ENCODE measurements around the gene SEZ6.

Gene SEZ6

DNA sequence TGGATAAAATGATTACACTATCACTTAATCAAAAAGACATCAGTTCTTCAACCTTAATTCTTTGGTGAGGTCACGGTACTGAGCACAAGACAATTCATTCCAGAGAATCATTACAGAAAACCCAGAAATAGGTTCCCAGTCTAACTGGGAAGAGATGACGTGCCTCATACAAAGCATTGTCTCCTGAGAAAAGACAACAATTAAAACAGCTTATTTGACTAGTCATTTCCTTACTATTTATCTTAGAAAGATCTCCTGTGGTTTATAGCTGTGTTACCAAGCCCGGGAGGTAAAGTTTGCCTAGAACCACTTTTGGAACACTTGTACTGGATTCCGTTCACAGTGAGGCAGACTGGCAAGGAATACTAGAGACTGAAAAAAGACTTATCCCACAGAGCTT is 59.6 kb downstream of the SEZ6 start:
- no peaks in the 10 kb centered on the region for H3K9me3 ChIP-seq (ENCODE audit: control insufficient read depth in 5 of 5, low read length in 5 of 5)
- H3K27me3 ChIP-seq (ENCODE audit: control insufficient read depth in 5 of 5, insufficient read depth in 4 of 5, low read length in 5 of 5) = no peaks in the 10 kb centered on the region
- H3K9ac ChIP-seq (ENCODE audit: low read length in 5 of 5) = peak overlapping the region in 3 of 5 donors; percentile 1 to 31 (median 21)
- H3K4me3 ChIP-seq (ENCODE audit: low read depth in 1 of 5, low read length in 5 of 5) = no peak overlapping the region
- peaks cover 2 to 57% (median 54%) of the 10 kb centered on the region in 5 donors for H3K4me1 ChIP-seq (ENCODE audit: control insufficient read depth in 5 of 5, insufficient read depth in 5 of 5, low read length in 5 of 5)
- peaks cover 0 to 7% (median 3%) of the 10 kb centered on the region in 5 donors for H3K36me3 ChIP-seq (ENCODE audit: control insufficient read depth in 5 of 5, insufficient read depth in 5 of 5, low read length in 5 of 5)
- H3K27ac ChIP-seq (ENCODE audit: low read depth, low read length) = peak overlapping the region; percentile 60

GRCh38 chr17:28944862-28945741 is 60.7 kb downstream of the SEZ6 start:
- Histone ChIP-seq H3K27me3 (ENCODE audit: control insufficient read depth in 5 of 5, insufficient read depth in 4 of 5, low read length in 5 of 5) (no peaks in the 10 kb centered on the region), H3K36me3 (ENCODE audit: control insufficient read depth in 5 of 5, insufficient read depth in 5 of 5, low read length in 5 of 5) (peaks cover 0 to 7% (median 3%) of the 10 kb centered on the region in 5 donors), H3K9ac (ENCODE audit: low read length in 5 of 5) (peak overlapping the region in 3 of 5 donors; percentile 20 to 63 (median 38)), H3K9me3 (ENCODE audit: control insufficient read depth in 5 of 5, low read length in 5 of 5) (no peaks in the 10 kb centered on the region), H3K4me1 (ENCODE audit: control insufficient read depth in 5 of 5, insufficient read depth in 5 of 5, low read length in 5 of 5) (peaks cover 6 to 62% (median 58%) of the 10 kb centered on the region in 5 donors), H3K4me3 (ENCODE audit: low read depth in 1 of 5, low read length in 5 of 5) (peak overlapping the region in 1 of 5 donors; percentile 13), H3K27ac (ENCODE audit: low read depth, low read length) (peak overlapping the region; percentile 60)

DNA sequence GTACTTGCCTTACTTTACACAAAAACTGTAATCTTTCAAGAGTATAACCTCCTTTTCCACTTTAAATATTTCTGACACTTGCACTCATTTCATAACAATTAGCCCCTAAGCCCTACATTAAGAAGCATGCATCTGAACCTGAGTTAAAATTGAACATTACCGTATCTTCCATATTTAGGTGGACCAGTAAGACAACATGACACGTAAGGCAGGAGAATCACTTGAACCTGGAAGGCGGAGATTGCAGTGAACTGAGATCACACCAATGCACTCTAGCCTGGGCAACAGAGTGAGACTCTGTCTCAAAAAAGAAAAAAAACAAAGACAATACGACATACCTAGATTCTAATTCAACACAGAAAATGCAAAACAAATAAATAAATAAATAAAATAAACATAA is 61.5 kb downstream of the SEZ6 start:
- peaks cover 6 to 65% (median 55%) of the 10 kb centered on the region in 5 donors for H3K4me1 ChIP-seq (ENCODE audit: control insufficient read depth in 5 of 5, insufficient read depth in 5 of 5, low read length in 5 of 5)

GRCh38 chr17:28942925-28943324 is 62.9 kb downstream of the SEZ6 start:
- no peaks in the 10 kb centered on the region for H3K9me3 ChIP-seq (ENCODE audit: control insufficient read depth in 5 of 5, low read length in 5 of 5)
- H3K4me1 ChIP-seq (ENCODE audit: control insufficient read depth in 5 of 5, insufficient read depth in 5 of 5, low read length in 5 of 5) = peaks cover 4 to 65% (median 54%) of the 10 kb centered on the region in 5 donors

More for the DNA sequence above, 61.5 kb downstream of the SEZ6 start:
- Histone ChIP-seq H3K4me3 (ENCODE audit: low read depth in 1 of 5, low read length in 5 of 5) (no peak overlapping the region), H3K27ac (ENCODE audit: low read depth, low read length) (no peak overlapping the region), H3K27me3 (ENCODE audit: control insufficient read depth in 5 of 5, insufficient read depth in 4 of 5, low read length in 5 of 5) (no peaks in the 10 kb centered on the region), H3K9me3 (ENCODE audit: control insufficient read depth in 5 of 5, low read length in 5 of 5) (no peaks in the 10 kb centered on the region), H3K36me3 (ENCODE audit: control insufficient read depth in 5 of 5, insufficient read depth in 5 of 5, low read length in 5 of 5) (peaks cover 0 to 7% (median 3%) of the 10 kb centered on the region in 5 donors), H3K9ac (ENCODE audit: low read length in 5 of 5) (no peak overlapping the region)

GRCh38 chr17:28941251-28941650 is 64.6 kb downstream of the SEZ6 start:
- Histone ChIP-seq H3K27ac (ENCODE audit: low read depth, low read length) (no peak overlapping the region), H3K36me3 (ENCODE audit: control insufficient read depth in 5 of 5, insufficient read depth in 5 of 5, low read length in 5 of 5) (peaks cover 0 to 10% (median 3%) of the 10 kb centered on the region in 5 donors), H3K4me3 (ENCODE audit: low read depth in 1 of 5, low read length in 5 of 5) (no peak overlapping the region), H3K27me3 (ENCODE audit: control insufficient read depth in 5 of 5, insufficient read depth in 4 of 5, low read length in 5 of 5) (no peaks in the 10 kb centered on the region), H3K9me3 (ENCODE audit: control insufficient read depth in 5 of 5, low read length in 5 of 5) (no peaks in the 10 kb centered on the region), H3K9ac (ENCODE audit: low read length in 5 of 5) (no peak overlapping the region), H3K4me1 (ENCODE audit: control insufficient read depth in 5 of 5, insufficient read depth in 5 of 5, low read length in 5 of 5) (peaks cover 4 to 72% (median 56%) of the 10 kb centered on the region in 5 donors)

More at GRCh38 chr17:28942925-28943324, 62.9 kb downstream of the SEZ6 start:
- Histone ChIP-seq H3K27ac (ENCODE audit: low read depth, low read length) (no peak overlapping the region), H3K4me3 (ENCODE audit: low read depth in 1 of 5, low read length in 5 of 5) (no peak overlapping the region), H3K36me3 (ENCODE audit: control insufficient read depth in 5 of 5, insufficient read depth in 5 of 5, low read length in 5 of 5) (peaks cover 0 to 10% (median 3%) of the 10 kb centered on the region in 5 donors), H3K9ac (ENCODE audit: low read length in 5 of 5) (no peak overlapping the region), H3K27me3 (ENCODE audit: control insufficient read depth in 5 of 5, insufficient read depth in 4 of 5, low read length in 5 of 5) (no peaks in the 10 kb centered on the region)

DNA sequence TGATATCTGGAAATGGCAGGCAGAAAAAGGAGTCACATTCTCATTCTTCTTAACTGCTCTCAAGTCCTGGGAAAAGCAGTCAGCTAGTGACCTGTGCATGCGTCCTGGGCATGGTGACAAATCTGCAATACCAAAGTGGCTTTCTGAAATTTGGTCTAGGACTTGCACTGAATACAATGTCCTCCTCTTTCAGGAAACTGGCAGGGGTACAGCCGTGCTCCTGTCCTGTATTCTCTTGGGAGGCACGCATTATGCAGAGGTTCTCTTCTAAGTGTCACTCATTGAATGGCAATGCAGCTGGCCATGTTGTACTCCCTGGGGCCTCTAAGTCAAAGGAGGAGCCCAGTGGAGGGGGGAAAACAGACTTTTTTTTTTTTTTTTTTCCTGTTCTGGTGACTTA is 65.2 kb downstream of the SEZ6 start:
- Histone ChIP-seq H3K9ac (ENCODE audit: low read length in 5 of 5) (peak overlapping the region in 2 of 5 donors; percentile 3 to 17), H3K27ac (ENCODE audit: low read depth, low read length) (no peak overlapping the region), H3K27me3 (ENCODE audit: control insufficient read depth in 5 of 5, insufficient read depth in 4 of 5, low read length in 5 of 5) (no peaks in the 10 kb centered on the region), H3K4me3 (ENCODE audit: low read depth in 1 of 5, low read length in 5 of 5) (no peak overlapping the region), H3K36me3 (ENCODE audit: control insufficient read depth in 5 of 5, insufficient read depth in 5 of 5, low read length in 5 of 5) (peaks cover 0 to 10% (median 3%) of the 10 kb centered on the region in 5 donors), H3K9me3 (ENCODE audit: control insufficient read depth in 5 of 5, low read length in 5 of 5) (no peaks in the 10 kb centered on the region), H3K4me1 (ENCODE audit: control insufficient read depth in 5 of 5, insufficient read depth in 5 of 5, low read length in 5 of 5) (peaks cover 4 to 71% (median 54%) of the 10 kb centered on the region in 5 donors)

DNA sequence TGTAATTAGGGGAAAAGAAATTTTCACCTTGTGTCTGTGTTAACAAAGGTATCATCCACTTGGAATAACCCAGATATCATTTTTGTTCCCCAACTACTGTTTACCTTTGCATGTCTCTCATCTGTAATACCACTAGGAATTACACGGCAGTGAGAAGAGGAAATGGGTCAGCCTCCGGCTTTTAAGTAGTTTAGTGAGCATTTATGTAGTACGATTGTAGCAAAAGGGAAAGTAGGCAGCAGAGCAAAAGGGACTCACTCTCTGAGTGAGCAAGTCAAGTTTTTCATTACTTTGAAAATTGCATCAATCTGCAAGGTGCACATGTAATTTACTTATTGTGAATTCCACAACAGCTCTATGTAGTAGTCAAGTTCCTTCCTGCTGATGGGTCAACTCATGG is 65.7 kb downstream of the SEZ6 start:
- no peak overlapping the region for H3K4me3 ChIP-seq (ENCODE audit: low read depth in 1 of 5, low read length in 5 of 5)

DNA sequence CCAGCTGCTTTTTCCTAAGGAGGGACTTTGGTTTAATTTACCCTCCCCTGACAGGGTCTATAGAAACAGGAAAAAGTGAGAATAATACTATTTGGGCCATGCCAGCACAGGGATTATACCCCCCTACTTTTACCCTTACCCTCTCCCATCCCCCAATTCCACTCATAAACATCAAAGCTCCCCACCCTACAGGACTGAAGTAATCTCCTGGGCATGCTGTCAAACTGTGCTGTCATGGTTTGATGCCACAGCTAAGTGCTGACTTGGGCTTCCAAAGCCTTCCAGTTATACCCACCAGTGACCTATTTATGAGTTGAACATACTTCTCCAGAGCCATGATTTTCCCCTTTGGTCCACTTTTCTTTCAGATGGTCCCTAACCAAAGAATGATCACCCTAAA is 67.3 kb downstream of the SEZ6 start:
- peak overlapping the region in 1 of 5 donors; percentile 16 for H3K9ac ChIP-seq (ENCODE audit: low read length in 5 of 5)
- peaks cover 4 to 54% (median 46%) of the 10 kb centered on the region in 5 donors for H3K4me1 ChIP-seq (ENCODE audit: control insufficient read depth in 5 of 5, insufficient read depth in 5 of 5, low read length in 5 of 5)
- H3K27ac ChIP-seq (ENCODE audit: low read depth, low read length) = peak overlapping the region; percentile 4
- H3K36me3 ChIP-seq (ENCODE audit: control insufficient read depth in 5 of 5, insufficient read depth in 5 of 5, low read length in 5 of 5) = peaks cover 0 to 8% (median 2%) of the 10 kb centered on the region in 5 donors
- H3K9me3 ChIP-seq (ENCODE audit: control insufficient read depth in 5 of 5, low read length in 5 of 5) = no peaks in the 10 kb centered on the region
- no peak overlapping the region for H3K4me3 ChIP-seq (ENCODE audit: low read depth in 1 of 5, low read length in 5 of 5)
- H3K27me3 ChIP-seq (ENCODE audit: control insufficient read depth in 5 of 5, insufficient read depth in 4 of 5, low read length in 5 of 5) = no peaks in the 10 kb centered on the region

More for the DNA sequence above, 65.7 kb downstream of the SEZ6 start:
- H3K27ac ChIP-seq (ENCODE audit: low read depth, low read length) = no peak overlapping the region
- peaks cover 4 to 65% (median 50%) of the 10 kb centered on the region in 5 donors for H3K4me1 ChIP-seq (ENCODE audit: control insufficient read depth in 5 of 5, insufficient read depth in 5 of 5, low read length in 5 of 5)
- peak overlapping the region in 1 of 5 donors; percentile 3 for H3K9ac ChIP-seq (ENCODE audit: low read length in 5 of 5)
- no peaks in the 10 kb centered on the region for H3K27me3 ChIP-seq (ENCODE audit: control insufficient read depth in 5 of 5, insufficient read depth in 4 of 5, low read length in 5 of 5)
- peaks cover 0 to 10% (median 3%) of the 10 kb centered on the region in 5 donors for H3K36me3 ChIP-seq (ENCODE audit: control insufficient read depth in 5 of 5, insufficient read depth in 5 of 5, low read length in 5 of 5)
- no peaks in the 10 kb centered on the region for H3K9me3 ChIP-seq (ENCODE audit: control insufficient read depth in 5 of 5, low read length in 5 of 5)

GRCh38 chr17:28937044-28937729 is 68.6 kb downstream of the SEZ6 start:
- no peaks in the 10 kb centered on the region for H3K9me3 ChIP-seq (ENCODE audit: control insufficient read depth in 5 of 5, low read length in 5 of 5)
- H3K4me1 ChIP-seq (ENCODE audit: control insufficient read depth in 5 of 5, insufficient read depth in 5 of 5, low read length in 5 of 5) = peaks cover 4 to 54% (median 46%) of the 10 kb centered on the region in 5 donors
- no peak overlapping the region for H3K9ac ChIP-seq (ENCODE audit: low read length in 5 of 5)
- H3K4me3 ChIP-seq (ENCODE audit: low read depth in 1 of 5, low read length in 5 of 5) = no peak overlapping the region
- H3K27me3 ChIP-seq (ENCODE audit: control insufficient read depth in 5 of 5, insufficient read depth in 4 of 5, low read length in 5 of 5) = no peaks in the 10 kb centered on the region
- peaks cover 0 to 3% (median 0%) of the 10 kb centered on the region in 5 donors for H3K36me3 ChIP-seq (ENCODE audit: control insufficient read depth in 5 of 5, insufficient read depth in 5 of 5, low read length in 5 of 5)
- peak overlapping the region; percentile 4 for H3K27ac ChIP-seq (ENCODE audit: low read depth, low read length)
